NCI-H2107 (cell line): ENCODE data around the gene CIBAR2.

Experiments used
- DNase-seq: peaks from one replicate; lab custom pipeline; 2025; lab: John Stamatoyannopoulos, UW

Gene CIBAR2

DNA sequence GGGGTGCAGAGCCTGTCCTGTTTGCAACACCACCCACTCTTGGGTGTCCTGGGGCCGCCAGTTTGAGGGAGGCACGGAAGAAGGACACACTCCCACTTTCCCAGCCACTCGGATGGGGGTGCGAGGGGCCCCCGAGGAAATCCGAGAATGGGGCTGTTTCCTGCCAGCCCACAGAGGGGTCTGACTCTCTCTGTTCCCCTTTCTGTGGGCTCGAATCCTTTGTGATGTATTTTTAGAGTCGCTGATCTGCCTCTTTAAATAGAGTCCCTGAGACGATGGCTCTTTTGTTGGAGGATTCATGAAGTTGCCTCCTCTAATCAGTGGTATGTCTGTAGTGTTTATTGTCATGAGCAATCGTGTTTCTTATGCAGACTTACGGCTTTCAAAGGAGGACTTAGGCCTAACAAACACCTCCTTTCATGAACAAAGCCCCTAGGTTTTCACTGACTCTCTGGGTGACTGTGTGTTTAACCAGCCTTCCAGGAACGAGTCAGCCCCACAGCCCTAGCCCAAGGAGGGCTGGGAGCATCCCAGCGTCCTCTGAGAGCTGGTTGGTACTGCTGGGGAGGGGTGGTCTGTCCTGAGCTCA is 29.1 kb downstream of the CIBAR2 start:
- DNase-seq = no peak

GRCh38 chr16:85082173-85083050 is 29.9 kb downstream of the CIBAR2 start:
- peak; percentile 42 for DNase-seq

GRCh38 chr16:85081765-85082164 is 30.5 kb downstream of the CIBAR2 start:
- no peak for DNase-seq

DNA sequence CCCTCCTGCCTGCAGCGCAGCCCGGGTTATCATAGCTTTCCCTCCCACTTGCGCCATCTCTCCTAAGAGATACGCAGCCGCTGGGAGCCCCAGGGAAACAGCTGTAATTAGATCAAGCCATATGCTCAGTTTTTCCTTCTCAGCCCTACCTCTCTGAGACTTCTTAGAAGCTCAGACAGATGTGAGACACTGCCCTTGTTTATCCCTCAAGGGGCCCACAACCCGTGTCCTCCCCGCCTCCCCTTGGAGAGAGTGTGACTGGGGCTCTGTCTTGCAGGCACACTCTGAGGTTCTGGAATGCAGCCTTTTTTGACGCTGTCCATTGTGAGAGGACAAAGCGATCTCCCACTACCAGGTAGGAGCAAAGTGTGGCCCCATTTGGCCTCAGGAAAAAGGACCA is 31.2 kb downstream of the CIBAR2 start:
- DNase-seq = no peak

DNA sequence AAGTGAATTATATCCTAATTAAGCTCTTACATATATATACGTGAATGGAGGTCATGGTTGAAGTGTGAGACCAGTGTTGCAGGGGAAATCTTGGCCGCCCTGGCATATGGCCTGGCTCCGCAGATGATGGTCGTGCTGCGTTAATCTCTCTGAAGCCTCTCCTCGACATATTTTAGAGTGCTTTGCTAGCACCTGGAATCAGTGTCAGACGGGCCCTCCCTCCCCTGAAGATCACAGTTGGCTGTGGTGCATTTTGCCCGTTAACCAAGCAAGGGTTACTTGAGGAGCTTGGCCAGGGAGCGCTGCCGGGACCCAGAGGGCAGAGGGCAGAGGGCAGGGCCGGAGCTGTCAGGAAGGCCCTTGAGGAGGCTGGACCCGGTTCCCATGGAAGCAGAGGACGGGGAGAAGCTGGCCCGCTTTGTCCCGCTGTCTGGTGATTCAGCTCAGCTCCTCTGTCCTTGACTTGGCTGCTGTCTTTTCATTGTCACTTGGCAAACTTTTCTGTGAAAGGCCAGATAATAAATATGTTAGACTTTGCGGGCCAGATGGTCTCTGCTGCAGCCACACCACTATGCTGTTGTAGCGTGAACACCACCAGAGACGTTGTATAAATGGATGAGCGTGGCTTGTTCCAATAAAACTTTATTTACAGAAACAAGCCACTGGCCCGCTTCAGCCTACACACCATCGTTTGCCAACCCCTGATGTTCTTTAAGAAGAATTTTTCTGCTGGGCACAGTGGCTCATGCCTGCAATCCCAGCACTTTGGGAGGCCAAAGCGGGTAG is 32.3 kb downstream of the CIBAR2 start:
- DNase-seq = no peak

- DNase-seq = no peak
Observed at GRCh38 chr16:85078952-85079351, 33.3 kb downstream of the CIBAR2 start.

DNA sequence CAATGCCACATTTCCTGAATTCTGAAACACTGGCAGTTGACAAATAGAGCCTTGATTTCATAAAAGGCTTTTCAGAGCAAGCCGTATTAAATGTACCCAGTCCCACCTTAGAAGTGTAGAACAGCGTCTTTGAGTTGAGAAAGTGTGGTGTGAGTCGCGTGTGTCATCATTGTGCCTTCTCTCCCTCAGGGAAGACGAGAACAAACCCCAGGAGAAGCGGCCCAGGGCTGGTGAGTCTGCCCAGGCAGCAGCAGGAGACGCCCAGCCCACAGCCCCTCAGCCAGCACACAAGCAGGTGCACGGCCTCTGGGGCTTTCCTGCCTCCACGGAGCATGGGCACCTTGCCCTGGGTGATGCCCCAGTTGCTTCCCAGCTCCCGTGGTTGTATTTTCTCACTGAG is 34.0 kb downstream of the CIBAR2 start:
- DNase-seq = no peak

GRCh38 chr16:85077576-85078125 is 34.6 kb downstream of the CIBAR2 start:
- DNase-seq = no peak

GRCh38 chr16:85077039-85077438 is 35.2 kb downstream of the CIBAR2 start:
- DNase-seq = no peak

- no peak for DNase-seq
Observed at GRCh38 chr16:85075236-85075924, 36.9 kb downstream of the CIBAR2 start.

DNA sequence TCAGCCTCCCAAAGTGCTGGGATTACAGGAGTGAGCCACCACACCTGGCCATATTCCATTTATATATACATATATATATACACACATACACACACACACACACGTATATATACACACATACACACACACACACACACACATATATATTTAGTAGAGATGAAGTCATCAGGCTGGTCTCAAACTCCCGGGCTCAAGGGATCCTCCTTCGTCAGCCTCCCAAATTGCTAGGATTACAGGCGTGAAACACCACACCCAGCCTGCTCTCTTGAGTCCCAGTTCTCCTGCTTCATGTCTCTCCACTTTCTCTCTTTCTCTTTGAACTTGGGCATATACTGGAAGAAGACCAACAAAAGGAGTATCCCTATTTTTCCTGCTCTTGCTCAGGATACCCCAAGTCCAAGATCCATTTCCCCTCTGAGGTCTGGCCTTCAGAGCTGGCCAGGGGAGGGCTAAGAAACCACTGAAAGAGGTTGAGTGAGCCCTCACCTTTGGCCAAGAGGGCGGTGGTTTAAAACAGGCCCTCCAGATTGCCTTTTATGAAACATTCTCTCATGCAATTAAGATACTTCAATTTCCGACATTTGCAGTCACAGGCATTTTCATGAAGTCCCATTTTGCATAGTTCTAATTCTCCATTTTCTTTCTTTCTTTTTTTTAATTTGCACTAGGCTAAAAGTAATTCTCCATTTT is 37.9 kb downstream of the CIBAR2 start:
- DNase-seq = no peak

- no peak for DNase-seq
Observed at GRCh38 chr16:85072947-85073346, 39.3 kb downstream of the CIBAR2 start.

GRCh38 chr16:85072076-85072860 is 40.0 kb downstream of the CIBAR2 start:
- DNase-seq = no peak

DNA sequence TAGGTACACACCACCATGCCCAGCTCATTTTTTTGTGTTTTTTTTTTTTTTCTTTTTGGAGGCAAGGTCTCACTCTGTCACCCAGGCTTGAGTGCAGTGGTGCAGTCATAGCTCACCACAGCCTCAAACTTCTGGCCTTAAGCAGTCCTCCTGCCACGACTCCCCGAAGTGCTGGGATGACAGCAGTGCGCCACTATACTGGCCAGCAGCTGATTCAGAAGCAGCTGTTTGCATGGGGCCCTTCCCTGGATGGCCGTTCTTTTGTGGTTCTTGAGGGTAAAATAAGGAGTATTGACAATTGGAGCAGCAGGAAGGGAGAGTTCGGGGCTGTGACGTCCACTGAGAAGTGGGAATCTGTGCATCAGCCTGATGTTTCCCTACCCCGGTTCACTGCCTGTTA is 43.1 kb downstream of the CIBAR2 start:
- DNase-seq = no peak

- DNase-seq = no peak
Observed at GRCh38 chr16:85068746-85069145, 43.5 kb downstream of the CIBAR2 start.

DNA sequence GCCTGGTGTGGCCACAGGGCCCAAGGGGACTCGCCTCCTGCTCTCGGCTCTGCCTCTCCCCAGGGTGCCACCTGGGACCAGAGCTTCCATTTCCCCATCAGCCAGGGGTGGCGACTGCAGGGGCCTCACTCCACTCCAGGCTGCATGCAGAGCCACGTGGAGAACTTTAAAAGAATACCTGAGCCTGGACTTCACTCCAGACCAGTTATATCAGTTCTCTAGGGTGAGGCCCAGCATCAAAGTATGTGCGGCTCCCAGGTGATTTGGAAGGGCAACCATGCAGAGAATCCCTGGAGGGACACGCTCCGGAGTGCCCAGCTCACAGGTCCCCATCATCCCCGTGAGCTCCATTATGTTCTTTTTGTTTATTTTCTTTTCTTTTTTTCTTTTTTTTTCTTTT is 44.8 kb downstream of the CIBAR2 start:
- DNase-seq = no peak

GRCh38 chr16:85067024-85067423 is 45.2 kb downstream of the CIBAR2 start:
- no peak for DNase-seq

DNA sequence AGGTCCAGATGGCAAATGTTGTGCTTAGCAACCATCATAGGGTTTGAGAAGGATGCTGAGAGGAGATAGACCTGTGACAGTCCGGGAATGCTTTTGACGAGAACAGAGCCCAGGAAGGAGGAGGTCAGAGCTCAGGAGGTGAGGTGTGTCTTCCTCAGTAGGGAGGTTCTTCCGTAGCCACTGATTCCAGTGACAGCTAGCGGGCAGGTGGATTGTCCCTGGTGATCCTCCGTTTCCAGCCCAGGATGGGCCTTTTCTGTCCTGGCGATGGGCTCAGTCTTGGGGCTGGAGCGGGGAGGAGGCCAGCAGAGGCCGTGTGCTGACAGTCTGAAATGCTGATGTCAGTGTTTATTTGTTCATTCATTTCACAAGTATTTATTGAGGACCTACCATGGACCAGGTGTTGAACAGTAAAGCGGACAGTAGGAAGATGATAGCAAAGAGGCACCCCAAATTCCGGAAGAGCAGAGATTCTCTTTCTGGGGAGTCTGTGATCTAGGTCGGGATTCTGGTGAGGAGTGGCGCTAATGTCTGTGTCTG is 45.9 kb downstream of the CIBAR2 start:
- no peak for DNase-seq

DNA sequence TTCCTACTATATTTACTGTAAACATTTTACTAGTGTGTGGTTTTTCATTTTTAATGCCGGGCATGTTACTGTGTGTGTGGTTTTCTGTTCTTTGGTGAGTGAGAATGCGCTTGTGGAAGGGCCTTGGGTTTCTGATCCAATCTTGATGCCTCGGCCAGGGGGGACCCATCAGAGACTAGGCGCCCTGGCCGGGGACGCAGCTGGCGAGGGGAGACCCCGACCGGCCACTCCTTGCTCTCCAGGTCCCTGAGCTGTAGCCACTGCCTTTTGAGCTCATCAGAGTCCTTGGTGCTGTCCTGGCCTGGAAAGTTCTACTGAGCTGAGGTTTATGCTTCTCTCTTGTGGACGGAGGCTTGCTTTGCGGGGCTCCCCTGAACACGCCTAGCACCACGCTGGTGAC is 47.2 kb downstream of the CIBAR2 start:
- no peak for DNase-seq

DNA sequence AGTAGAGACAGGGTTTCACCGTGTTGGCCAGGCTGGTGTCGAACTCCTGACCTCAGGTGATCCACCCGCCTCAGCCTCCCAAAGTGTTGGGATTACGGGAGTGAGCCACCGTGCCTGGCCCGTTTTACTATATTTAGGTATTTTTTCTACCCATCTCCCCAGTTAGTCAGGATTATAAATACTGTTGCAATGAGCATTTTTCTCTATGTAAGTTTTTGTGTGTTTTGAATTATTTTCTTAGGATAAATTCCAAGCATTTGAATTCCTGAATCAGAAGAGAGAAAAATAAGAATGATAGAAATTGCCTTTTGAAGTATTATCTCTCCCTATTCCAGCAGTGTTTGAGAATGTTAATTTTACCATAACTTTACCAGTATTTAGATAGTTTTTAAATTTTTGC is 48.1 kb downstream of the CIBAR2 start:
- no peak for DNase-seq
